ENCODE measurements around the gene TAF10.

GRCh38 chr11:6566704-6567370, 45.2 kb downstream of the TAF10 start:
- TF ChIP-seq CTCF (conservative IDR thresholded peaks at IDR 0.05), result no peak
- TF ChIP-seq ZFX (IDR thresholded peaks at IDR 0.05), result no peak

Measured in C4-2B (cell line).